NCI-H1417 treated with DMSO at 0.1 percent for 48 hours (cell line): ENCODE data around the gene WNT4.

Experiments
- DNase-seq: peaks from one replicate; lab custom pipeline; 2025; lab: John Stamatoyannopoulos, UW

The WNT4 gene

DNA sequence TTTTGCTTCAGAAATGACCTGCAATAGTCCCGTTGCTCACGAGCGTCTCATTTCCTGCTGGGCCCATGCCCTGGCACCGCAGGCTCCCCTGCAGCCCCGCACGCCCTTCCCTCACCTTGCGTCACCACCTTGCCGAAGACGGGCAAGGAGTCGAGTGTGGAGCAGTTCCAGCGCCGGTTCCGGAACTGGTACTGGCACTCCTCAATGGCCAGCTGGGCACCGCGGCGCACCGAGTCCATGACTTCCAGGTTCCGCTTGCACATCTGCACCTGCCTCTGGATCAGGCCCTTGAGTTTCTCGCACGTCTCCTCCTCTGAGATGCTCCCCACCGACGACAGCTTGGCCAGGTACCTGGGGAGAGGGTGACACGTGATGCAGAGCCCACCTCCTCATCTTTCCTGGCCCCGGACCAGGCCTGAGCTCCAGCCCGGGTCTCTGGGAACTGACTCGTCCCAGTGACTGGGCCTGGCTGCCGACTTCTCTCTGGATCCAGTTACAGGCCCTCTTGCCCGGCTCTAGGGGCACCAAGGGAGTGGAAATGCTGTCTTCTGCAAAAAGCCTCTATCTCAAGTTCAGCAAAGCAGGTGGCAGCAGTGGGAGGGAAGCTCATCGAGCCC lies 13.3 kb downstream of the WNT4 start:
- DNase-seq: no peak

GRCh38 chr1:22128392-22128791 lies 14.5 kb downstream of the WNT4 start:
- no peak for DNase-seq

GRCh38 chr1:22127731-22128130 lies 15.2 kb downstream of the WNT4 start:
- DNase-seq: no peak

- no peak for DNase-seq
These were observed 15.6 kb downstream of the WNT4 start for GRCh38 chr1:22127248-22127647.

DNA sequence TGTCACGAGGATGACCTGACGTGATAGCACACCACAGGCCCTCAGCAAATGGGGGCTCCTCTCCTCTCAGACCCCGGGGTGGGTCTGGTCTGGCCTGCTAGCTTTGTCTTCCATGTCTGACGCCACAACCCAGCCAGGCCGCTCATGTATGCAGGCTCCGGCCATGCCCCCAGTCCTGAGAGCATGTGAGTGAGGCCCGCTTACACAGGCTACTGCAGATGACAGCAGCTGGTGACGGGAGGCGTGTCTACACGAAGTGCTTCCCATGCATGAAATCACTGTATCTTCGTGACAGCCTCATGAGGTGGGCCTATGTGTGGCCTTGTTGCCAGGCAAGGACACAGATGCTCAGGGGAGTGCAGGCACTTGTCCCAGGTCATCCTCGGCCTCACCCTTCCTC lies 16.4 kb downstream of the WNT4 start:
- DNase-seq: no peak

GRCh38 chr1:22124592-22125229 lies 18.2 kb downstream of the WNT4 start:
- DNase-seq: no peak

DNA sequence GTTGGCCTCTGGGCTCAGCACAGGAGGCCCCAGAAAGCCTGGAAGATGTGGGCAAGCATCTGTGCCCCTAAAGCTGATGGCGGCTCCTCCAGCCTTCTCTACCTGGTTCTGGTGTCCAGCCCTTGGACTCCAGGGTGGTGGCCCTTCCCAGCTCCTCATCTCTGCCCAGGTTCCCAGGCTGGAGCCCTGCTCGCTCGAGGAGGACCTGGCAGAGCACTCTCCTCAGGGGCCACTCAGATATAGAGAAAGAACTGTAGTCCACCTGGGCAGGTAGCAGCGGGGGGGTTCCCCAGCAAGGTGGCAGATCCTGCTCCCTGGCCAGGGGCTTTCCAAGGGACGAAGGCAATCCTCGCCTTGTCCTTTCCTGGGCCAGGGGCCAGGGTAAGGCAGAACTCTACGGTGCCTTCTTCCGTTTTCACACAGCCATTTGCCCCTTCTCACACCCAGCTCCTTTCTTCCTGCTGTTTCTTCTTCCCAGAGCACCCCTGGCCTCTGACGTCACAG lies 18.9 kb downstream of the WNT4 start:
- DNase-seq: no peak

DNA sequence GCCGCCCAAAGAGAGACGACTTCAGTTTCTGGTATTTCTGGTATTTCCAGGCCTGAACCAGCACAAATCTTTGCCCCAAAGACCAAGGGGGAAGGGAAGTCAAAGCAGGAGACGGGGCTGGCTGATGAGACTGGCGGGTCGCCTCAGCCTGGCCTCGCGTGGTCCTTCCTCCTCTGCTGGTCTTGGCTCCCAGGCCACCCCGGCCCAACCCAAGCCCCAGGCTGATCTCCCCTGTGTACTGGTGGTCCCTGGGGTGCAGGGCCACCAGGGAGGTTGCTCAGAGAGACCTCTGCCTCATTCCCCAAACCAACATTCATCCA lies 19.9 kb downstream of the WNT4 start:
- no peak for DNase-seq

- DNase-seq: no peak
These were observed 20.4 kb downstream of the WNT4 start for GRCh38 chr1:22122273-22123070.

- DNase-seq: peak; percentile 50
These were observed 21.4 kb downstream of the WNT4 start for GRCh38 chr1:22121421-22121911.

GRCh38 chr1:22120469-22120790 lies 22.5 kb downstream of the WNT4 start:
- no peak for DNase-seq

- no peak for DNase-seq
These were observed 23.1 kb downstream of the WNT4 start for GRCh38 chr1:22119626-22120468.

- DNase-seq: no peak
These were observed 24.5 kb downstream of the WNT4 start for GRCh38 chr1:22118291-22118992.

DNA sequence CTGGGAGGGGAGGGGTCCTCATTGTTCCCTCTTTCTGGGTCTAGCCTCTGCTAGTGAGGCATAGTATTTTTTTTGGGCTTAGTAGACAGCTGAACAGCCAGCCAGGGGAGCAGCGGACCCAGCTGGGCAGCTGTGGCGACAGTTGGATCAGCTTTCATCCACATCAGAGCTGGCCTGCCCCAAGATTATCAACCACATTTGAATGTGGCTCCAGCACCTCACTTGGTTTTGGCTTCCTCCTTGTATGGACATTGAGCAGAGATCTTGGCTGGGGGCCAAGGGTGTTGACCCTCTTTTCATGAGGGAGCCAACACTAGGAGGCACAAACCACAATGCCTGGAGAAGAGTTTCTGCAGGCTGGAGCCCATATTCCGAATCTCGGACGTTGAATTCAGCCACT lies 25.0 kb downstream of the WNT4 start:
- no peak for DNase-seq

GRCh38 chr1:22117238-22117637 lies 25.7 kb downstream of the WNT4 start:
- DNase-seq: no peak

GRCh38 chr1:22115286-22115685 lies 27.6 kb downstream of the WNT4 start:
- DNase-seq: no peak

GRCh38 chr1:22114083-22115012 lies 28.5 kb downstream of the WNT4 start:
- no peak for DNase-seq

DNA sequence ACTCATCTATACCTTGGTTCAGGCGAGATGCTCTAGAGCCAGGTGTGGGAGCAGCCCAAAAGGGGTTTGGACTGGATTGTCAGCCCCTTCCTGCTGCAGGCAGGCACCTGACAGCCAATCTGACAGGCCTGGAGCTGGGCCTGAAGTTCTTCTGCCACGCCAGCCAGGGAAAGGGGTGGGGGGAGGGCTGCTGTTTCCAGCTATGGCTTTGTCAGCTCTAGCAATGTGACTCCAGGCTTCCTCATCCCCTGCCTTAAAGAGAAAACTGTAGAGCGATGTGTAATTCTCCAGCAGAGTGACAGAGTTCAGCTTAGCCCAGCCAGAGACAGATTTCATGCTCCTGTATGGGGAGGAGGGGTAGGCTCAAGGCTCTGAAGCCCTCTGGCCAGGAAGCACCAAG lies 30.3 kb downstream of the WNT4 start:
- no peak for DNase-seq

DNA sequence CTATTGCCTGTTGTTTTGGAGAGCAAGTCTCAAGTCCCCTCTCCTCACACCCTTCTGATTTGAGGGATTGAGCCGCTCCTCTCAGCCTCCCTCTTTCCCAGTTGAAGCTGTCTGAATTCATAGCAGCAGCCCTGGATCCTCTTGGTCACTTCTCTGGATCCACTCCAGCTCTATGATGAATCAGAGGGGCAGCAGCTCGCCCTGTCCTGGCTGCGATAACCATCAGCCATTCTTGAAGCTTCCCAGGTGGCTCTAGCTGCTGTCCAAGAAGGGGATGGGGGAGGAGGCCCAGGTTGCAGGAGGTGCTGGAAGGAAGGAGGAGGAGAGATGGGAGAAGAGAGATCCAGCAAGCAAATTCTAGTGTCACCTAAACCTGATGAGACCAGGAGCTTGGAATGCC lies 31.3 kb downstream of the WNT4 start:
- no peak for DNase-seq

DNA sequence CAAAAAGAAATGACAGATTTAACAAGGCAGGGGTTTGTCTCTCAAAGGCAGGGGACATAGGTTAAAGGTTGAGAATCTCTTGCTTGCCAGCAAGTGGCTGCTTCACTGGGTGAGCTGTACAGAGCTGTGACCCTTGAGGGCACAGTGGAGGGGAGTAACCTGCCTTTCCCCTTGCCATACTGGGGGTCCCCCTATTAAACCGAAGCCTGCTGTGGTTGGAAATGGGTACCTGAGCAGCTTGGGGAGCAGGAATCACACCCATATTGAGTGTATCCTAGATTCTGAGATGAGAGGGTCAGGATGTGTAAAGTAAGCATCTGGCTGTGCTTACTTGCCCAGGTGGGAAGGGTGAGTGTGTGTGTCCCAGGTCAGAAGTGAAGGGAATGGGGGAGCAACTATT lies 31.8 kb downstream of the WNT4 start:
- DNase-seq: no peak

DNA sequence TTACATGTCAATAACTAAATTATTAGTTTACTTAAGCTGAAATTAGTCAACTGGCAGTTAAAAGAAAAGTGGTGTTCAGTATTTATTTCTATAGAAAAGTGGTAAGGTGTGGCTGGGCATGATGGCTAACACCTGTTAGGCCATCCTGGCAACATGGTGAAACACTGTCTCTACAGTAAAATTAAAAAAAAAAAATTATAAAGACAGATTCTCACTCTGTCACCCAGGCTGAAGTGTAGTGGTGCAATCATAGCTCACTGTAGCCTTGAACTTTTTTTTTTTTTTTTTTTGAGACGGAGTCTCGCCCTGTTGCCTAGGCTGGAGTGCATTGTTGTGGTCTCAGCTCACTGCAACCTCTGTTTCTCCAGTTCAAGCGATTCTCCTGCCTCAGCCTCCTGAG lies 32.9 kb downstream of the WNT4 start:
- no peak for DNase-seq
